DMS 273 (cell line): ENCODE results near the gene SEC14L2.

Source experiments
- DNase-seq: peaks from one replicate; lab custom pipeline; 2025; ENCODE audit not compliant: unreplicated experiment; lab: John Stamatoyannopoulos, UW

Gene SEC14L2

DNA sequence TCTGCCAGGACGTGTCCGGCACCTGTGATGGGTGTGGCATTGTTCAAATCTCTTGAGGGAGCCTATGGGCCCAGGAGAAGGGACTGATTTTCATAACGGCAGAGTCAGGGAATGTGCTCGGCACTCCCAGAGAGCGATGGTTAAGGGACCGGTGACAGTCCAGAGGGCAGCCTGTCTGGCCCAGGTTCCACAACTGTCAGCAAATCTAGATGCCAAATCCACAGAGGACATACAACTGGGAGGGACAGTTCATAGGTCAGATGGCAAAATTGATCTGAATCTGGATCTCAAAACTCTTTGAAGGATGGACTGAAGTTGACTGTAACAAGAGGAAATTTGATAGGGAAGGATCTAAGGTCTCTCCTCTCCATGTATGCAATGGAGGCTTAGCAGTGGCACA lies 7.5 kb downstream of the SEC14L2 start:
- DNase-seq, result no peak

DNA sequence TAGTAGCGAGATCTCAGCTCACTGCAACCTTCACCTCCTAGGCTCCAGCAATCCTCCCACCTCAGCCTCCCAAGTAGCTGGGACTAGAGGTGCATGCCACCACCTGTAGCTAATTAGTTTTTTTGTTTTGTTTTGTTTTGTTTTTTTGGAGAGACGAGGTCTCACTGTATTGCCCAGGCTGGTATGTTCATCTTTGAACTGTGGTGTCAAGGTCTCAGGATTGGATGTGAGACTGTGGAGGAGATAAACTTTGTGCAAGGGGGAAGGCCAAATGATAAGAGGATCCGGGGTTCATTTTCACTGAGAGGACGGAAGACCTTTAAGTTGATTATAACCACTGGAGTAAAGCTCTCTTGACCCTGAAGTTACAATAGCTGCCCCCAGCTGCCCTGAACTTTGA lies 8.9 kb downstream of the SEC14L2 start:
- no peak for DNase-seq

DNA sequence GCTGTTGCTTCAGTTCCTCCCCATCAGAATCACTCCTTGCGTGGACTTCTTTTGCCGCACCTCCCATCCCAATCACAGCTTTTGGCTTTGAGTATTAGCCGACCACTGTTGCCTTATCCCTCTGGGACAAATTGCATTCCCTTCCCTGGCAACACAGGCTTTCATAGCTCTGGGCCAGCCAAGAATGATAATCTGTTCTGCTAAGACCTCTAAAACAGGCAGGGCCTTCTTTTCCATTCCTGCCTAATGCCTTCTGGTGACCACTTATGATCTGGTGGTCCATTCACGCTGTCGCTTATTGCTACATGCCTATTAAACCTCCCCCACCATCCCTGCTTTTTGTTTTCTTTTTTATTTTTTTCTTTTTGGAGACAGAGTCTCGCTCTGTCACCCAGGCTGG lies 9.6 kb downstream of the SEC14L2 start:
- no peak for DNase-seq

DNA sequence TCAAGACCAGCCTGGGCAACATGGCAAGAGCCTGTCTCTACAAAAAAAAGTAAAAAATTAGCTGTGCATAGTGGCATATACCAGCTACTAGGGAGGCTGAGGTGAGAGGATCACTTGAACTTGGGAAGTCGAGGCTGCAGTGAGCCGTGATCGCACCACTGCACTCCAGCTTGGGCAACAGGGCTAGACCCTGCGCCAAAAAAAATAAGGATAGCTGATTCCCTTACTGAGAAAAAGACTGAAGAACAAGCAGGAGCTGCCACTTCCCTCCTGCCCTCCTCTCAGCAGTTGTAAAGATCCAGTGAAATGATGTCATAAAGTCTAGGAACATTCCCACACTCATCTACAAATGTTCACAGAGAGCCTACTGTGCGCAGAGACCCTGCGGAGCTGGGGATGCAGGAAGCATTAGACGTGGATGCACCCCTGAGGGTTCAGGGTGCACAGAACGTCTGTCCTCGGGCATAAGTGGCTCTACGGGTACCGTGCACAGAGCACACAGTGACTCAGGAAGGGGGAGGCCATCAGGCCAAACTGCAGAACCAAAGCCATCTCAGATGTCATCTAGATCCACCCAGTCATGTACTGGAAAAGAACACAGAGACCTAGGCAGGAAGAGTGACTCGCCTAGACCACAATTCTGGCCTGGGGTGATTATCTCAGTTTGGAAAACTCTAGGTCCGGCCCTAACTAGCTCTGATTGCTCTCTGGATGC lies 11.7 kb downstream of the SEC14L2 start:
- no peak for DNase-seq

GRCh38 chr22:30411780-30412179 lies 15.0 kb downstream of the SEC14L2 start:
- DNase-seq, result no peak

- DNase-seq, result no peak
Measured at GRCh38 chr22:30413001-30413400, 16.2 kb downstream of the SEC14L2 start.

- no peak for DNase-seq
Measured at GRCh38 chr22:30413745-30414524, 17.1 kb downstream of the SEC14L2 start.

DNA sequence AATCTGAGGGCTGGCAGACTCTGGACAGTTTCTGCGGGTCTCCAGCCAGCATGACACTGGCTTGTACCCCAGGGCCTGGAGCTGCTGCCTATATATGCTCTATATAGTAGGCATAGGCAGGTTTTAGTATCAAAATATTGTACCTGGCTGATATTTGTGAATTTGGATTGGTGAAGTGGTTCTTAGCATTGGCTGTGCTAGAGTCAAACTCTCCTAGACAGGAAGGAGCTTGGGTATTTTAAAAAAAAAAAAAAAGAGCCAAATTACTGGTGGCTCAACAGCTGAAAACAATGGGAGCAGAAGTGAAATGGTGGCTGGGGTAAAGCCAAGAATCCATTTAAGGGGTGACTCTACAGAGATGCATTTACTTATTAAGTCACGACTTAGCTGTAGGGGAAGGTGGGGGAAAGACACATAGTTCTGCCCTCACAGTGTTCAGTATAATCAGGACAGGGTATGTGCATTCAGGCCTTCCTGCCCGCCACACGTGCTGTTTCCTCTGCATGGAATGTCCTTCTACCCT lies 17.8 kb downstream of the SEC14L2 start:
- no peak for DNase-seq

GRCh38 chr22:30416403-30416802 lies 19.6 kb downstream of the SEC14L2 start:
- DNase-seq, result no peak

DNA sequence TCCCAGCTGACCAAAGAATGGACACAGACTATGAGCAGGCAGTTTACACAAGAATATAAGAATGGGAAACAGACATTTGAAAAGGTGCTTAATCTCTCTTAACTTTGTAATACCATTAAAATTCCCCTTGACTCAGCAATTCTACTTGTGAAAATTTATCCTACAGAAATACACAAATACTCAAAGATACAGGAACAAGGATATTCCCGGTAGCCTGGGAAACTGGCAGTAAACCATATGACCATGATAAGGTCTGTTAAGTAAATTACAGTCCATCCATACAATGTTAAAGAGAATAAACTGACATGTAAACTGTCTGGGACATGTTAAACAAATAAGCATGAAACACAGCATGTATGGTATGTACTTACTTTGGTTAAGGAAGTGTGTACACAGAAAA lies 20.0 kb downstream of the SEC14L2 start:
- no peak for DNase-seq

- no peak for DNase-seq
Measured at GRCh38 chr22:30420347-30421125, 23.7 kb downstream of the SEC14L2 start.

DNA sequence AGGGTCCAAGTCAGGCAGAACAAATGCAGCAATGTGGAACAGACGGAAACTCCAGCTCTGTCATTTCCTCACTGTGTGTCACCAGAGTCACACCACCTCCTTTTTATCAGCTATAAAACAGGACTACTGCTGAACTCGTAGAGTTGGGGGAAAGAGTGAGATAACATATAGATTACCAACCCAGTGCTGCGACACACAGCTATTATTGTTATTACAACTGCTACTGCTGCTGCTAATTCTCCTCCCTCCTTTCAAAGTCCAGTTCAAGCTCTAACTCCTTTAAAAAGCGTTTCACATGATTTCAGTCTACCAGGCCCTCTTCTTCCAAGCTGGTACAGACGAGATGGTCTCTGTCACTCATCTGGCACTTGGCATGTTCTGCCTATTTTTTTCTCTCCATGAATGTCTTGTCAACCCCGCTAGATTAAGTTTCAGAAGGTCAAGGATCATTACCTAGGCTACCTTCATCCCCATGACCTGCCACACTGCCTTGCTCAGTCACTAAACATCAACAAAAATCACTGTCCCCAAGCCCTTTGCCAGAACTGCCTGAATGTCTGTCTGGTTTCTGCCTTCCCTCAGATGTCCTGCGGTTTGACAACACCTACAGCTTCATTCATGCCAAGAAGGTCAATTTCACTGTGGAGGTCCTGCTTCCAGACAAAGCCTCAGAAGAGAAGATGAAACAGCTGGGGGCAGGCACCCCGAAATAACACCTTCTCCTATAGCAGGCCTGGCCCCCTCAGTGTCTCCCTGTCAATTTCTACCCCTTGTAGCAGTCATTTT lies 25.1 kb downstream of the SEC14L2 start:
- no peak for DNase-seq

DNA sequence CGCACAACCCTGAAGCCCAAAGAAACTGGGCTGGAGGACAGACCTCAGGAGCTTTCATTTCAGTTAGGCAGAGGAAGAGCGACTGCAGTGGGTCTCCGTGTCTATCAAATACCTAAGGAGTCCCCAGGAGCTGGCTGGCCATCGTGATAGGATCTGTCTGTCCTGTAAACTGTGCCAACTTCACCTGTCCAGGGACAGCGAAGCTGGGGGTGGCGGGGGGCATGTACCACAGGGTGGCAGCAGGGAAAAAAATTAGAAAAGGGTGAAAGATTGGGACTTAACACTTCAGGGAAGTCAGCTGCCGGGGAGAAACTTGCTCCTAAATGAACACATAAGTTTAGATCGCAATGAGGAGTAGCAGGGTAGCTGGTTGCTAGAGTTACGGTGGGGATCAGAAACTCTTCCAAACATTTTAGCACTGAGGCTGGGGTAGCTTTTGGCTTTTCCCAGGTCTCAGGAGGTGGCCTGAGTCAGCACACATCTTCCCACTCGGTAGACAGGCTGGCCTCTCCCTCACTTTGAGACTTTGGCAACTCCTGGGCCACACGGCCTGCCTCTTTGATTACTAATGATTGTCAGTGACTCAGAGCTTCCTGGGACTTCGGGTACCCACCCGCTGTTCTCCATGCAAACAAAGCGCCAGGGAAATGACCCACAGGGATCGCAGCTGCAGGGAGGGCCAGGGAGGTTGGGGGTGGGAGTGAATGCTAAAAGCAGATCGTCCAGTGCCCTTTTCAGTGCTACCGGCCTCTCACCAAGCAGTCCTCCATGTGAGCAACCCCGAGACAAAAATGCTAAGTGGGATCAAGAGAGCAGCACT lies 25.9 kb downstream of the SEC14L2 start:
- DNase-seq, result peak; percentile 64

GRCh38 chr22:30423301-30423958 lies 26.6 kb downstream of the SEC14L2 start:
- no peak for DNase-seq

DNA sequence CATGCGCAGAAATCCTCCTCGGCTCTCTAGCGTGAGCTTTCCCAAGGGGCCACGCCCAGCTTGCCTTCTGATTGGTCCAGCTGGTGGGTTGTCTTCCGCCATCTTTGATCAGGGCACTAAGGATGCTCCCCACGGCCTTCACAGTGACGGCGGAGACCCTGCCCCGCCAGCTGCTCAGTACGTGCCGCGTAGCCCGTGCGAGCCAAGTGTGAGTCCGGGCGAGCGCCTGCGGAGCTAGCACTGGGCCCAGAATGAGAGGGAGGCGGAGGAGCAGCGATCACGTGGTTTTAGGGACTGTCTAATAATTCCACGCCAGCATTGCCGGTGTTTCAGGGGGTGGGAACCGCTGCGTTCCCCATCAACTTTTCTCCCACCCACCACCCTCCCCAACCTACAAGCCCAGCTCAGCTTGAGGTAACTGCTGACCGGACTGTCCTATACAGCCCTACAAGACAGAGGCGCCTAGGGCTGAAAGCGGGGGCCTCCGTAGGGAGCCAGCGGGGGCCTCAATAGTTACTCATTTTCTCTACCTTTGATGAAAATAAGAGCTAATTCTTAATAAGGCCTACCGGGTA lies 27.2 kb downstream of the SEC14L2 start:
- DNase-seq, result peak; percentile 99

GRCh38 chr22:30424534-30425326 lies 27.9 kb downstream of the SEC14L2 start:
- DNase-seq, result peak; percentile 58

- DNase-seq, result no peak
Measured at GRCh38 chr22:30425327-30425615, 28.5 kb downstream of the SEC14L2 start.

GRCh38 chr22:30425616-30426387 lies 29.0 kb downstream of the SEC14L2 start, which contains the start of gene MTFP1:
Gene MTFP1 (plus strand): TSS chr22:30425768. CDS start chr22:30425880, 112 bp downstream.
- DNase-seq, result peak; percentile 83
